Measurements from ENCODE around the gene TBX22. TPM values are rescaled to one million over a fixed set of nuclear protein-coding genes. Genes with fewer than 3 reads are reported as not detected.

TBX22 gene
- not detected in 2 replicates for total RNA-seq (2014; rRNA removed; shearing (Covaris generic); ENCODE audit: low replicate concordance)

- no peaks in the 10 kb centered on the region for H4K20me1 ChIP-seq (ENCODE audit: insufficient read depth, low read depth, low read length)
- H3K4me2 ChIP-seq (ENCODE audit: low read depth, low read length, poor library complexity, severe bottlenecking): no peak within 1 kb of the TSS
- no peaks in the 10 kb centered on the region for H3K9me2 ChIP-seq (replicated peaks; ENCODE audit: insufficient read depth, low read length)
- H3K36me3 ChIP-seq (ENCODE audit: insufficient read depth, low read length): no peaks in the 10 kb centered on the region
- H3K9ac ChIP-seq (ENCODE audit: low read length): no peak within 1 kb of the TSS
- no peak for DNase-seq
- no peaks in the 10 kb centered on the region for H3K79me2 ChIP-seq (ENCODE audit: low read length)
- H3K4me1 ChIP-seq (ENCODE audit: low read length): no peaks in the 10 kb centered on the region
- H3K27me3 ChIP-seq (ENCODE audit: low read length): no peaks in the 10 kb centered on the region
- H3K9me3 ChIP-seq (ENCODE audit: low read length): peaks cover 22% of the 10 kb centered on the region
- H3K27ac ChIP-seq (ENCODE audit: low read length): no peak within 1 kb of the TSS
- H3K4me3 ChIP-seq (ENCODE audit: low read length): no peak within 1 kb of the TSS
- H2AFZ ChIP-seq (ENCODE audit: low read length): no peak within 1 kb of the TSS
These were observed at the start of gene TBX22 for GRCh38 chrX:80014141-80014940. Gene TBX22, plus strand, starts transcription at chrX:80014753. Its CDS starts 7,517 bp downstream, at chrX:80022270.

- Histone ChIP-seq H3K9me2 (replicated peaks; ENCODE audit: insufficient read depth, low read length) (no peaks in the 10 kb centered on the region), H3K36me3 (ENCODE audit: insufficient read depth, low read length) (no peaks in the 10 kb centered on the region), H3K79me2 (ENCODE audit: low read length) (no peaks in the 10 kb centered on the region), H3K9me3 (ENCODE audit: low read length) (peaks cover 26% of the 10 kb centered on the region), H3K4me2 (ENCODE audit: low read depth, low read length, poor library complexity, severe bottlenecking) (no peak overlapping the region), H2AFZ (ENCODE audit: low read length) (no peak overlapping the region), H3K27ac (ENCODE audit: low read length) (no peak overlapping the region), H3K27me3 (ENCODE audit: low read length) (no peaks in the 10 kb centered on the region), H3K9ac (ENCODE audit: low read length) (no peak overlapping the region), H3K4me3 (ENCODE audit: low read length) (no peak overlapping the region), H3K4me1 (ENCODE audit: low read length) (no peaks in the 10 kb centered on the region), H4K20me1 (ENCODE audit: insufficient read depth, low read depth, low read length) (no peaks in the 10 kb centered on the region)
- DNase-seq: no peak
These were observed 38.9 kb upstream of the TBX22 start for GRCh38 chrX:79975605-79976004.

- Histone ChIP-seq H3K9ac (ENCODE audit: low read length) (no peak overlapping the region), H3K9me3 (ENCODE audit: low read length) (peaks cover 17% of the 10 kb centered on the region; the same call in 1 of the 2 replicates), H3K79me2 (ENCODE audit: low read length) (no peaks in the 10 kb centered on the region), H3K36me3 (ENCODE audit: insufficient read depth, low read length) (no peaks in the 10 kb centered on the region), H3K27me3 (ENCODE audit: low read length) (no peaks in the 10 kb centered on the region), H3K4me1 (ENCODE audit: low read length) (no peaks in the 10 kb centered on the region), H3K9me2 (replicated peaks; ENCODE audit: insufficient read depth, low read length) (no peaks in the 10 kb centered on the region), H2AFZ (ENCODE audit: low read length) (no peak overlapping the region), H3K27ac (ENCODE audit: low read length) (no peak overlapping the region), H3K4me2 (ENCODE audit: low read depth, low read length, poor library complexity, severe bottlenecking) (no peak overlapping the region), H3K4me3 (ENCODE audit: low read length) (no peak overlapping the region), H4K20me1 (ENCODE audit: insufficient read depth, low read depth, low read length) (no peaks in the 10 kb centered on the region)
- no peak for DNase-seq
These were observed 10.1 kb upstream of the TBX22 start for GRCh38 chrX:80004458-80004857.

GRCh38 chrX:80011522-80011921 lies 3.0 kb upstream of the TBX22 start:
- H2AFZ ChIP-seq (ENCODE audit: low read length): no peak overlapping the region
- no peak for DNase-seq
- no peak overlapping the region for H3K4me3 ChIP-seq (ENCODE audit: low read length)
- H3K4me2 ChIP-seq (ENCODE audit: low read depth, low read length, poor library complexity, severe bottlenecking): no peak overlapping the region
- no peaks in the 10 kb centered on the region for H3K36me3 ChIP-seq (ENCODE audit: insufficient read depth, low read length)
- H3K27ac ChIP-seq (ENCODE audit: low read length): no peak overlapping the region
- H3K9me3 ChIP-seq (ENCODE audit: low read length): peaks cover 16% of the 10 kb centered on the region
- H3K4me1 ChIP-seq (ENCODE audit: low read length): no peaks in the 10 kb centered on the region
- no peaks in the 10 kb centered on the region for H4K20me1 ChIP-seq (ENCODE audit: insufficient read depth, low read depth, low read length)
- no peak overlapping the region for H3K9ac ChIP-seq (ENCODE audit: low read length)
- H3K79me2 ChIP-seq (ENCODE audit: low read length): no peaks in the 10 kb centered on the region
- H3K9me2 ChIP-seq (replicated peaks; ENCODE audit: insufficient read depth, low read length): no peaks in the 10 kb centered on the region
- no peaks in the 10 kb centered on the region for H3K27me3 ChIP-seq (ENCODE audit: low read length)

GRCh38 chrX:80016182-80016581 lies 1.6 kb downstream of the TBX22 start:
- no peaks in the 10 kb centered on the region for H3K9me2 ChIP-seq (replicated peaks; ENCODE audit: insufficient read depth, low read length)
- no peak overlapping the region for H3K27ac ChIP-seq (ENCODE audit: low read length)
- H4K20me1 ChIP-seq (ENCODE audit: insufficient read depth, low read depth, low read length): no peaks in the 10 kb centered on the region
- H3K36me3 ChIP-seq (ENCODE audit: insufficient read depth, low read length): no peaks in the 10 kb centered on the region
- H2AFZ ChIP-seq (ENCODE audit: low read length): no peak overlapping the region
- H3K4me2 ChIP-seq (ENCODE audit: low read depth, low read length, poor library complexity, severe bottlenecking): no peak overlapping the region
- no peaks in the 10 kb centered on the region for H3K4me1 ChIP-seq (ENCODE audit: low read length)
- peaks cover 10% of the 10 kb centered on the region for H3K9me3 ChIP-seq (ENCODE audit: low read length)
- H3K79me2 ChIP-seq (ENCODE audit: low read length): no peaks in the 10 kb centered on the region
- DNase-seq: no peak
- H3K27me3 ChIP-seq (ENCODE audit: low read length): no peaks in the 10 kb centered on the region
- H3K9ac ChIP-seq (ENCODE audit: low read length): no peak overlapping the region
- no peak overlapping the region for H3K4me3 ChIP-seq (ENCODE audit: low read length)

GRCh38 chrX:80021621-80022020 lies 7.1 kb downstream of the TBX22 start:
- no peaks in the 10 kb centered on the region for H3K27me3 ChIP-seq (ENCODE audit: low read length)
- H3K9me2 ChIP-seq (replicated peaks; ENCODE audit: insufficient read depth, low read length): no peaks in the 10 kb centered on the region
- no peak overlapping the region for H3K27ac ChIP-seq (ENCODE audit: low read length)

GRCh38 chrX:80022363-80023031 lies 7.9 kb downstream of the TBX22 start:
- peaks cover 10% of the 10 kb centered on the region for H3K9me3 ChIP-seq (ENCODE audit: low read length)
- H3K9me2 ChIP-seq (replicated peaks; ENCODE audit: insufficient read depth, low read length): no peaks in the 10 kb centered on the region
- H3K79me2 ChIP-seq (ENCODE audit: low read length): no peaks in the 10 kb centered on the region
- H3K9ac ChIP-seq (ENCODE audit: low read length): no peak overlapping the region
- H3K4me1 ChIP-seq (ENCODE audit: low read length): no peaks in the 10 kb centered on the region
- DNase-seq: no peak
- H3K36me3 ChIP-seq (ENCODE audit: insufficient read depth, low read length): no peaks in the 10 kb centered on the region
- H3K4me2 ChIP-seq (ENCODE audit: low read depth, low read length, poor library complexity, severe bottlenecking): no peak overlapping the region
- H3K27ac ChIP-seq (ENCODE audit: low read length): no peak overlapping the region
- no peaks in the 10 kb centered on the region for H3K27me3 ChIP-seq (ENCODE audit: low read length)
- no peak overlapping the region for H3K4me3 ChIP-seq (ENCODE audit: low read length)
- H2AFZ ChIP-seq (ENCODE audit: low read length): no peak overlapping the region
- H4K20me1 ChIP-seq (ENCODE audit: insufficient read depth, low read depth, low read length): no peaks in the 10 kb centered on the region

More at GRCh38 chrX:80021621-80022020, 7.1 kb downstream of the TBX22 start:
- Histone ChIP-seq H3K36me3 (ENCODE audit: insufficient read depth, low read length) (no peaks in the 10 kb centered on the region), H3K79me2 (ENCODE audit: low read length) (no peaks in the 10 kb centered on the region), H3K9ac (ENCODE audit: low read length) (no peak overlapping the region), H3K4me3 (ENCODE audit: low read length) (no peak overlapping the region), H4K20me1 (ENCODE audit: insufficient read depth, low read depth, low read length) (no peaks in the 10 kb centered on the region), H2AFZ (ENCODE audit: low read length) (no peak overlapping the region), H3K9me3 (ENCODE audit: low read length) (peaks cover 10% of the 10 kb centered on the region), H3K4me2 (ENCODE audit: low read depth, low read length, poor library complexity, severe bottlenecking) (no peak overlapping the region), H3K4me1 (ENCODE audit: low read length) (no peaks in the 10 kb centered on the region)
- no peak for DNase-seq

GRCh38 chrX:80026116-80026515 lies 11.6 kb downstream of the TBX22 start:
- Histone ChIP-seq H3K27ac (ENCODE audit: low read length) (no peak overlapping the region), H3K4me1 (ENCODE audit: low read length) (no peaks in the 10 kb centered on the region), H3K79me2 (ENCODE audit: low read length) (no peaks in the 10 kb centered on the region), H3K4me2 (ENCODE audit: low read depth, low read length, poor library complexity, severe bottlenecking) (no peak overlapping the region), H3K9me3 (ENCODE audit: low read length) (peaks cover 12% of the 10 kb centered on the region), H3K9ac (ENCODE audit: low read length) (no peak overlapping the region), H3K4me3 (ENCODE audit: low read length) (no peak overlapping the region), H3K36me3 (ENCODE audit: insufficient read depth, low read length) (no peaks in the 10 kb centered on the region), H4K20me1 (ENCODE audit: insufficient read depth, low read depth, low read length) (no peaks in the 10 kb centered on the region), H2AFZ (ENCODE audit: low read length) (no peak overlapping the region), H3K27me3 (ENCODE audit: low read length) (no peaks in the 10 kb centered on the region), H3K9me2 (replicated peaks; ENCODE audit: insufficient read depth, low read length) (no peaks in the 10 kb centered on the region)
- DNase-seq: no peak

Measured in Karpas-422 (cell line).